HepG2 (cell line): Measurements from ENCODE around the gene CTNNA3. TPM values are rescaled to one million over a fixed set of nuclear protein-coding genes. Genes with fewer than 3 reads are reported as not detected.

ENCODE experiments used
- ATAC-seq: fragments of 200-7000 bp; cut with Tn5 transposase; 3 replicates; pipeline ENCODE4 v1.9.1; 2020; ENCODE audit warnings: mild to moderate bottlenecking, moderate library complexity
- BruUV-seq: library from RNA; stranded (reverse); fragments of 400-500 nt; replicated peaks from 2 replicates; lab custom pipeline; 2021; lab: Mats Ljungman, UMichigan
- CTCF ChIA-PET: fragments of 300-600 bp; formaldehyde crosslinking; extraction: SDS; loops from one replicate; lab custom pipeline; 2021; ENCODE audit warnings: low total read pairs, inconsistent platforms, low intra/inter-chr PET ratio; lab: Yijun Ruan, JAX
- POLR2A ChIA-PET: fragments of 350-600 bp; sonication (Branson Sonifier 250); formaldehyde crosslinking; loops from one replicate; lab custom pipeline; 2020; ENCODE audit warnings: antibody characterized with exemption, inconsistent platforms; lab: Yijun Ruan, JAX
- DNase-seq: peaks from one replicate; pipeline ENCODE4 v3.0.0-alpha.2; 2015; ENCODE audit warnings: low spot score
- FAIRE-seq: peaks from 3 replicates; lab custom pipeline; 2011; peaks lifted over from hg19 to GRCh38; lab: Jason Lieb, UNC
- H2AFZ ChIP-seq: one replicate; pipeline ENCODE4 v1.6.1; 2011; ENCODE audit warnings: low read length, inconsistent platforms
- H3K27ac ChIP-seq: fragments of 300-600 bp; 3 replicates; pipeline ENCODE4 v1.8.0; 2011; ENCODE audit warnings: mixed run types, mild to moderate bottlenecking, mixed read lengths, low read length, inconsistent platforms; ENCODE audit not compliant: insufficient read depth; ENCODE audit errors: extremely low read length
- H3K27me3 ChIP-seq, 2 experiments: fragments of 200-600 bp in 1 of 2; 2 replicates in 1 of 2; 3 replicates in 1 of 2; pipeline versions ENCODE4 v1.6.0 to v1.8.0; 2011; ENCODE audit warnings: low read length in 2 of 2, mild to moderate bottlenecking in 2 of 2, moderate library complexity in 2 of 2, inconsistent platforms in 1 of 2; ENCODE audit not compliant: insufficient read depth in 2 of 2, control insufficient read depth in 1 of 2
- H3K36me3 ChIP-seq, 2 experiments: fragments of 200-600 bp in 1 of 2; replicated peaks in 1 of 2; 2 replicates in 1 of 2; 3 replicates in 1 of 2; pipeline versions ENCODE4 v1.5.1 to v1.8.0; 2011; ENCODE audit warnings: low read length in 2 of 2, inconsistent platforms in 1 of 2; ENCODE audit not compliant: insufficient read depth in 2 of 2, control insufficient read depth in 1 of 2
- H3K4me1 ChIP-seq: 2 replicates; pipeline ENCODE4 v1.5.1; 2012; ENCODE audit warnings: low read length, inconsistent platforms; ENCODE audit not compliant: insufficient read depth
- H3K4me2 ChIP-seq: 2 replicates; pipeline ENCODE4 v1.6.0; 2011; ENCODE audit warnings: low read depth, low read length, inconsistent platforms
- H3K4me3 ChIP-seq, 3 experiments: fragments of 200-600 bp in 1 of 3; sonication (generic), shearing (Covaris generic) in 1 of 3; replicated peaks in 1 of 3; 2 replicates each; pipeline ENCODE4 v1.5.1; 2011 to 2016; ENCODE audit warnings: low read length in 3 of 3, inconsistent platforms in 2 of 3, low read depth in 2 of 3, mild to moderate bottlenecking in 2 of 3, control low read depth in 1 of 3, mixed read lengths in 1 of 3; ENCODE audit not compliant: insufficient read depth in 1 of 3
- H3K79me2 ChIP-seq: one replicate; pipeline ENCODE4 v1.6.1; 2011; ENCODE audit warnings: low read length, inconsistent platforms; ENCODE audit not compliant: insufficient read depth
- H3K9ac ChIP-seq: 2 replicates; pipeline ENCODE4 v1.6.0; 2011; ENCODE audit warnings: mild to moderate bottlenecking, low read depth, low read length, inconsistent platforms; ENCODE audit not compliant: insufficient read depth
- H3K9me3 ChIP-seq: 2 replicates; pipeline ENCODE4 v1.5.1; 2012; ENCODE audit warnings: mild to moderate bottlenecking, low read length
- H4K20me1 ChIP-seq: 2 replicates; pipeline ENCODE4 v1.6.0; 2011; ENCODE audit warnings: inconsistent platforms, mild to moderate bottlenecking, low read length, moderate library complexity; ENCODE audit not compliant: insufficient read depth
- CCDC6 ChIP-seq: sonication (generic); formaldehyde crosslinking; IDR thresholded peaks from 2 replicates; pipeline ENCODE4 v1.8.1; 2022; ENCODE audit warnings: mild to moderate bottlenecking, missing genetic modification reagents, moderate library complexity
- MAF1 ChIP-seq: sonication (generic); formaldehyde crosslinking; IDR thresholded peaks from 2 replicates; pipeline ENCODE4 v1.5.0; 2020; ENCODE audit warnings: missing genetic modification reagents, borderline replicate concordance
- POGZ ChIP-seq: sonication (generic); formaldehyde crosslinking; IDR thresholded peaks from 2 replicates; pipeline ENCODE4 v1.4.0; 2020; ENCODE audit warnings: mild to moderate bottlenecking, missing genetic modification reagents
- PTBP1 ChIP-seq: fragments of 200-400 bp; formaldehyde crosslinking; IDR thresholded peaks from 2 replicates; pipeline ENCODE4 v1.6.1; 2018; ENCODE audit warnings: low read length, low read depth; ENCODE audit not compliant: poor library complexity, severe bottlenecking
- STAT5B ChIP-seq: sonication (generic); formaldehyde crosslinking; IDR thresholded peaks from 2 replicates; pipeline ENCODE4 v1.4.0; 2020; ENCODE audit warnings: missing genetic modification reagents
- ZFP1 ChIP-seq: IDR thresholded peaks from 2 replicates; pipeline ENCODE4 v1.6.1; 2016
- ZIK1 ChIP-seq: sonication (generic); formaldehyde crosslinking; IDR thresholded peaks from 2 replicates; pipeline ENCODE4 v1.5.0; 2020; ENCODE audit warnings: mild to moderate bottlenecking, low read depth, missing genetic modification reagents, borderline replicate concordance
- ZNF160 ChIP-seq: sonication (generic); formaldehyde crosslinking; IDR thresholded peaks from 2 replicates; pipeline ENCODE4 v1.8.0; 2022; ENCODE audit warnings: mild to moderate bottlenecking, inconsistent platforms, missing genetic modification reagents
- ZNF343 ChIP-seq: sonication (generic); formaldehyde crosslinking; IDR thresholded peaks from 2 replicates; pipeline ENCODE4 v1.4.0; 2020; ENCODE audit warnings: mild to moderate bottlenecking, missing genetic modification reagents
- ZNF354B ChIP-seq: sonication (generic); formaldehyde crosslinking; IDR thresholded peaks from 2 replicates; pipeline ENCODE4 v1.8.0; 2022; ENCODE audit warnings: mild to moderate bottlenecking, missing genetic modification reagents
- ZNF496 ChIP-seq: sonication (generic); formaldehyde crosslinking; IDR thresholded peaks from 2 replicates; pipeline ENCODE4 v1.8.1; 2023; ENCODE audit warnings: mild to moderate bottlenecking, moderate library complexity, missing genetic modification reagents; ENCODE audit not compliant: insufficient replicate concordance
- ZNF749 ChIP-seq: sonication (generic); formaldehyde crosslinking; IDR thresholded peaks from 2 replicates; pipeline ENCODE4 v1.8.0; 2022; ENCODE audit warnings: mild to moderate bottlenecking, missing genetic modification reagents, moderate library complexity, borderline replicate concordance
- ZNF766 ChIP-seq: sonication (generic); formaldehyde crosslinking; IDR thresholded peaks from 2 replicates; pipeline ENCODE4 v1.5.0; 2020; ENCODE audit warnings: missing genetic modification reagents, borderline replicate concordance
- WGBS: methylation state at CpG from one replicate; pipeline ENCODE4 v1.1.6; 2017; ENCODE audit warnings: low lambda C conversion rate; 5-methylcytosine and 5-hydroxymethylcytosine counted together
- in situ Hi-C: cut with HindIII; loops from 2 replicates; pipeline ENCODE4 v1.10.0; 2017; ENCODE audit warnings: low pct_unique_long_range_greater_than_20kb; ENCODE audit not compliant: extremely low pct_ligation_motif_present
- intact Hi-C: fragments of 100-400 bp; cut with micrococcal nuclease; formaldehyde crosslinking; loops from one replicate; pipeline ENCODE4 v1.10.0; 2022; ENCODE audit not compliant: unreplicated experiment
- polyA plus RNA-seq, 8 experiments: library from polyadenylated mRNA; depleted of rRNA in 3 of 8; stranded (reverse) in 7 of 8; unstranded in 1 of 8; fragments of >200 nt; fragmentation: Illumina TruSeq in 4 of 8; extraction: Trizol in 4 of 8; gene quantifications; 2 replicates each; pipeline versions ENCODE4 v1.2.1 to v1.2.3, GENCODE V29; 2011 to 2016; ENCODE audit warnings: low read depth in 4 of 8, missing spikeins in 1 of 8, mixed read lengths in 1 of 8; ENCODE audit not compliant: insufficient read depth in 1 of 8
- total RNA-seq, 5 experiments: library from RNA; depleted of rRNA; stranded (reverse); fragments of >200 nt; fragmentation: Illumina TruSeq; extraction: Trizol; gene quantifications; 2 replicates each; pipeline ENCODE4 v1.2.3, GENCODE V29; 2016; ENCODE audit warnings: low read depth in 1 of 5
- TF ChIP-seq, protein P1 (sequence below): sonication (generic); formaldehyde crosslinking; IDR thresholded peaks from 2 replicates; pipeline ENCODE4 v1.4.0; 2020; ENCODE audit warnings: missing genetic modification reagents
- TF ChIP-seq, protein P2 (sequence below): sonication (generic); formaldehyde crosslinking; IDR thresholded peaks from 2 replicates; pipeline ENCODE4 v1.5.0; 2020; ENCODE audit warnings: mild to moderate bottlenecking, low read depth, missing genetic modification reagents, borderline replicate concordance
- TF ChIP-seq, protein P3 (sequence below): sonication (generic); formaldehyde crosslinking; IDR thresholded peaks from 2 replicates; pipeline ENCODE4 v1.4.0; 2020; ENCODE audit warnings: mild to moderate bottlenecking, missing genetic modification reagents
- TF ChIP-seq, protein P4 (sequence below): sonication (generic); formaldehyde crosslinking; IDR thresholded peaks from 2 replicates; pipeline ENCODE4 v1.4.0; 2020; ENCODE audit warnings: missing genetic modification reagents, borderline replicate concordance

Gene CTNNA3
- total and polyA plus RNA-seq, 2 of the 13 experiments (the other 11 are each of a cell fraction or from before 2014, with no cell fraction given): not detected

DNA sequence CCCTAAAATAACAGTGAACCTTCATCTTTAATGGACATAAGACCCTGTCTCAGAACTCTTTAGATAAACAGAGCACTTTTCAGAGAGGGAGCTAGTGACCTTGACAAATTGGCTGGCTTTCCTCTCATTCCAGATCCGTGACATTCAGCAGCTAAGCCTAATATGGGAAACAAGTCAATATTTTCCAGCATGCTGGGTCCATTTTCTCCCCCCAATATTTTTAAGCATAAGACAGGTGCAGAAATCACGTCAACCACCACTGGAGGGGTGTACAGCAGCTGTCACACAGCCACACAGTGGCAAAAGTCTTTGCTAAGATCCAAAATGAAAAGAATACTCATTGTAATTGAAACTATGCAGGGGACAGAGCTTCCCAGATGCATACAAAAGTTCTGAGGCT lies 744.1 kb downstream of the CTNNA3 start:
- FAIRE-seq (no peak), DNase-seq (no peak), ATAC-seq (no peak)
- Histone ChIP-seq H3K27ac (no peak overlapping the region), H3K79me2 (no peaks in the 10 kb centered on the region), H3K9me3 (no peaks in the 10 kb centered on the region), H3K9ac (no peak overlapping the region), H4K20me1 (no peaks in the 10 kb centered on the region), H3K4me2 (no peak overlapping the region), H3K4me1 (no peaks in the 10 kb centered on the region), H3K27me3 (no peaks in the 10 kb centered on the region), H3K36me3 (no peaks in the 10 kb centered on the region), H3K4me3 (no peak overlapping the region), H2AFZ (no peak overlapping the region)
- ChIA-PET CTCF (no interaction called here), POLR2A (no interaction called here)
- WGBS: 7% methylated on average over 2 of the region's 2 CpGs
- BruUV-seq: no TSS peak
- in situ Hi-C loops (no loop called here), intact Hi-C loops (no loop called here)
- TF ChIP-seq, protein P1, sequence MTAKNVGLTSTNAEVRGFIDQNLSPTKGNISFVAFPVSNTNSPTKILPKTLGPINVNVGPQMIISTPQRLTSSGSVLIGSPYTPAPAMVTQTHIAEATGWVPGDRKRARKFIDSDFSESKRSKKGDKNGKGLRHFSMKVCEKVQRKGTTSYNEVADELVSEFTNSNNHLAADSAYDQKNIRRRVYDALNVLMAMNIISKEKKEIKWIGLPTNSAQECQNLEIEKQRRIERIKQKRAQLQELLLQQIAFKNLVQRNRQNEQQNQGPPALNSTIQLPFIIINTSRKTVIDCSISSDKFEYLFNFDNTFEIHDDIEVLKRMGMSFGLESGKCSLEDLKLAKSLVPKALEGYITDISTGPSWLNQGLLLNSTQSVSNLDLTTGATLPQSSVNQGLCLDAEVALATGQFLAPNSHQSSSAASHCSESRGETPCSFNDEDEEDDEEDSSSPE (CRISPR knock-in tag): no peak
- no peak for TF ChIP-seq ZNF496 (CRISPR knock-in tag)
- TF ChIP-seq, protein P2, sequence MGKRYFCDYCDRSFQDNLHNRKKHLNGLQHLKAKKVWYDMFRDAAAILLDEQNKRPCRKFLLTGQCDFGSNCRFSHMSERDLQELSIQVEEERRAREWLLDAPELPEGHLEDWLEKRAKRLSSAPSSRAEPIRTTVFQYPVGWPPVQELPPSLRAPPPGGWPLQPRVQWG (CRISPR knock-in tag): no peak
- TF ChIP-seq PTBP1: no peak
- TF ChIP-seq POGZ (CRISPR knock-in tag): no peak
- no peak for TF ChIP-seq ZNF343 (CRISPR knock-in tag)
- TF ChIP-seq, protein P3, sequence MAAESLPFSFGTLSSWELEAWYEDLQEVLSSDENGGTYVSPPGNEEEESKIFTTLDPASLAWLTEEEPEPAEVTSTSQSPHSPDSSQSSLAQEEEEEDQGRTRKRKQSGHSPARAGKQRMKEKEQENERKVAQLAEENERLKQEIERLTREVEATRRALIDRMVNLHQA: no peak
- TF ChIP-seq ZNF749: no peak
- no peak for TF ChIP-seq ZNF766 (CRISPR knock-in tag)
- no peak for TF ChIP-seq CCDC6 (CRISPR knock-in tag)
- no peak for TF ChIP-seq ZNF354B (CRISPR knock-in tag)
- no peak for TF ChIP-seq ZNF160 (CRISPR knock-in tag)
- TF ChIP-seq MAF1 (CRISPR knock-in tag): no peak
- no peak for TF ChIP-seq ZIK1 (CRISPR knock-in tag)
- TF ChIP-seq, protein P4, sequence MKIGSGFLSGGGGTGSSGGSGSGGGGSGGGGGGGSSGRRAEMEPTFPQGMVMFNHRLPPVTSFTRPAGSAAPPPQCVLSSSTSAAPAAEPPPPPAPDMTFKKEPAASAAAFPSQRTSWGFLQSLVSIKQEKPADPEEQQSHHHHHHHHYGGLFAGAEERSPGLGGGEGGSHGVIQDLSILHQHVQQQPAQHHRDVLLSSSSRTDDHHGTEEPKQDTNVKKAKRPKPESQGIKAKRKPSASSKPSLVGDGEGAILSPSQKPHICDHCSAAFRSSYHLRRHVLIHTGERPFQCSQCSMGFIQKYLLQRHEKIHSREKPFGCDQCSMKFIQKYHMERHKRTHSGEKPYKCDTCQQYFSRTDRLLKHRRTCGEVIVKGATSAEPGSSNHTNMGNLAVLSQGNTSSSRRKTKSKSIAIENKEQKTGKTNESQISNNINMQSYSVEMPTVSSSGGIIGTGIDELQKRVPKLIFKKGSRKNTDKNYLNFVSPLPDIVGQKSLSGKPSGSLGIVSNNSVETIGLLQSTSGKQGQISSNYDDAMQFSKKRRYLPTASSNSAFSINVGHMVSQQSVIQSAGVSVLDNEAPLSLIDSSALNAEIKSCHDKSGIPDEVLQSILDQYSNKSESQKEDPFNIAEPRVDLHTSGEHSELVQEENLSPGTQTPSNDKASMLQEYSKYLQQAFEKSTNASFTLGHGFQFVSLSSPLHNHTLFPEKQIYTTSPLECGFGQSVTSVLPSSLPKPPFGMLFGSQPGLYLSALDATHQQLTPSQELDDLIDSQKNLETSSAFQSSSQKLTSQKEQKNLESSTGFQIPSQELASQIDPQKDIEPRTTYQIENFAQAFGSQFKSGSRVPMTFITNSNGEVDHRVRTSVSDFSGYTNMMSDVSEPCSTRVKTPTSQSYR (CRISPR knock-in tag): no peak
- no peak for TF ChIP-seq ZFP1 (CRISPR knock-in tag)
- no peak for TF ChIP-seq STAT5B (CRISPR knock-in tag)
